Stimulated activated CD4-positive, alpha-beta T cell treated with anti-CD3 and anti-CD28 coated beads, Interleukin-1b, Interleukin-23, amount 100 ng/mL, for 48 hours (primary cell): Measurements from ENCODE around the gene TMEM130.
"Not testable (repeated sequence)": the region's sequence is repeated elsewhere in the genome, so short reads cannot be mapped to it uniquely, and the experiment has no call there.

Source experiments
- DNase-seq: peaks from one replicate; pipeline ENCODE4 v3.0.0-alpha.2; 2020

The TMEM130 gene

GRCh38 chr7:98877146-98877545 lies 7.3 kb upstream of the TMEM130 start:
- DNase-seq, result no peak

GRCh38 chr7:98875501-98875900 lies 5.7 kb upstream of the TMEM130 start:
- DNase-seq, result no peak

GRCh38 chr7:98874942-98875341 lies 5.1 kb upstream of the TMEM130 start:
- DNase-seq, result no peak

GRCh38 chr7:98873610-98874009 lies 3.8 kb upstream of the TMEM130 start:
- not testable (repeated sequence) for DNase-seq

GRCh38 chr7:98872328-98872924 lies 2.6 kb upstream of the TMEM130 start:
- no peak for DNase-seq

GRCh38 chr7:98870807-98871491 lies 1.1 kb upstream of the TMEM130 start:
- DNase-seq, result no peak

GRCh38 chr7:98870121-98870651 lies 372 bp upstream of the TMEM130 start:
- peak; percentile 65 for DNase-seq

GRCh38 chr7:98869027-98869596 lies 702 bp downstream of the TMEM130 start:
- DNase-seq, result no peak

- DNase-seq, result no peak
Observed at GRCh38 chr7:98868450-98868849, 1.4 kb downstream of the TMEM130 start.

- DNase-seq, result no peak
Observed at GRCh38 chr7:98866765-98867164, 3.0 kb downstream of the TMEM130 start.

- DNase-seq, result no peak
Observed at GRCh38 chr7:98866351-98866750, 3.5 kb downstream of the TMEM130 start.

GRCh38 chr7:98864731-98865453 lies 4.9 kb downstream of the TMEM130 start:
- DNase-seq, result no peak

- no peak for DNase-seq
Observed at GRCh38 chr7:98863601-98864000, 6.2 kb downstream of the TMEM130 start.

- no peak for DNase-seq
Observed at GRCh38 chr7:98862716-98863420, 6.9 kb downstream of the TMEM130 start.

- no peak for DNase-seq
Observed at GRCh38 chr7:98862203-98862602, 7.6 kb downstream of the TMEM130 start.

GRCh38 chr7:98860071-98860470 lies 9.7 kb downstream of the TMEM130 start:
- no peak for DNase-seq

- no peak for DNase-seq
Observed at GRCh38 chr7:98855610-98856422, 14.0 kb downstream of the TMEM130 start.

- DNase-seq, result no peak
Observed at GRCh38 chr7:98852826-98853225, 17.0 kb downstream of the TMEM130 start.

- DNase-seq, result no peak
Observed at GRCh38 chr7:98848918-98849317, 20.9 kb downstream of the TMEM130 start.

GRCh38 chr7:98842552-98842951 lies 27.3 kb downstream of the TMEM130 start:
- not testable (repeated sequence) for DNase-seq

GRCh38 chr7:98841179-98841997 lies 28.4 kb downstream of the TMEM130 start:
- DNase-seq, result peak; percentile 62
